GM21737 (cell line): Measurements from ENCODE around the gene CHRM2.
"Not testable (repeated sequence)": the region's sequence is repeated elsewhere in the genome, so short reads cannot be mapped to it uniquely, and the experiment has no call there.

Source experiments
- ATAC-seq: cut with Tn5 transposase; IDR thresholded peaks from one replicate; pipeline ENCODE4 v1.9.1; 2021; ENCODE audit warnings: mild to moderate bottlenecking, moderate library complexity; ENCODE audit not compliant: unreplicated experiment

Gene CHRM2

GRCh38 chr7:136868496-136869000 is at the start of gene CHRM2:
TSS of gene CHRM2 (plus strand) at chr7:136868652. CDS start at chr7:137014866, 146,214 bp downstream.
- no peak for ATAC-seq

GRCh38 chr7:136831398-136831797 is 37.1 kb upstream of the CHRM2 start:
- not testable (repeated sequence) for ATAC-seq

- no peak for ATAC-seq
Observed at GRCh38 chr7:136845899-136846465, 22.5 kb upstream of the CHRM2 start.

- no peak for ATAC-seq
Observed at GRCh38 chr7:136847858-136848257, 20.6 kb upstream of the CHRM2 start.

- ATAC-seq: no peak
Observed at GRCh38 chr7:136853654-136854053, 14.8 kb upstream of the CHRM2 start.

- ATAC-seq: no peak
Observed at GRCh38 chr7:136857573-136857972, 10.9 kb upstream of the CHRM2 start.

GRCh38 chr7:136859803-136860202 is 8.6 kb upstream of the CHRM2 start:
- no peak for ATAC-seq

GRCh38 chr7:136865236-136865635 is 3.2 kb upstream of the CHRM2 start:
- ATAC-seq: no peak

- no peak for ATAC-seq
Observed at GRCh38 chr7:136865777-136866176, 2.7 kb upstream of the CHRM2 start.

- ATAC-seq: no peak
Observed at GRCh38 chr7:136869001-136869961, 829 bp downstream of the CHRM2 start.

GRCh38 chr7:136869991-136870865 is 1.8 kb downstream of the CHRM2 start:
- ATAC-seq: no peak

- ATAC-seq: no peak
Observed at GRCh38 chr7:136870866-136871487, 2.5 kb downstream of the CHRM2 start.

- ATAC-seq: no peak
Observed at GRCh38 chr7:136874393-136875032, 6.1 kb downstream of the CHRM2 start.

- no peak for ATAC-seq
Observed at GRCh38 chr7:136877509-136877908, 9.1 kb downstream of the CHRM2 start.

GRCh38 chr7:136877990-136878389 is 9.5 kb downstream of the CHRM2 start:
- ATAC-seq: no peak

- ATAC-seq: no peak
Observed at GRCh38 chr7:136878878-136879277, 10.4 kb downstream of the CHRM2 start.

GRCh38 chr7:136883046-136883445 is 14.6 kb downstream of the CHRM2 start:
- ATAC-seq: no peak

- ATAC-seq: no peak
Observed at GRCh38 chr7:136884492-136884891, 16.0 kb downstream of the CHRM2 start.

GRCh38 chr7:136887317-136887716 is 18.9 kb downstream of the CHRM2 start:
- ATAC-seq: no peak

GRCh38 chr7:136890399-136890798 is 21.9 kb downstream of the CHRM2 start:
- no peak for ATAC-seq
